Testis (tissue), 2 donors: ENCODE measurements around the gene ZNF775.

Experiments used
- POLR2A ChIP-seq: fragments of 450-650 bp; IDR thresholded peaks from one replicate; pipeline ENCODE4 v1.6.1; 2017; ENCODE audit warnings: antibody characterized with exemption, mild to moderate bottlenecking, moderate library complexity
- TF ChIP-seq, protein P1 (sequence below), 3 experiments: fragments of 450-650 bp in 2 of 3; fragments of 200-600 bp in 1 of 3; sonication (generic) in 1 of 3; IDR thresholded peaks; one replicate each; pipeline ENCODE4 v1.5.1; 2016 to 2019; ENCODE audit warnings: antibody characterized with exemption in 3 of 3, mild to moderate bottlenecking in 2 of 3, moderate library complexity in 1 of 3

DNA sequence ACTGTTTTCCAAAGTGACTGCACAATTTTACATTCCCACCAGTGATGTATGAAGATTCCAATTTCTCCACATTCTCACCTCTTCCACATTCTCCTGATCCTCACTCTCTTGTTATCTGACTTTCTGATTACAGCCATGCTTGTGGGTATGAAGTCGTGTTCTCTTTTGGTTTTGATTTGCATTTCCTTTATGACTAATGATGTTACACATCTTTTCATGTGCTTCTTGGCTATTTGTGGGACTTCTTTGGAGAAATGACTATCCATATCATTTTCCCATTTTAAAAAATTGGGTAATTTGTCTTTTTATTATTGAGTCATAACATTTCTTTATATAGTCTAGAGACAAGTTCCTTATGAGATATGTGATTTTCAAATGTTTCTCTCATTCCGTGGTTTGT lies 60.8 kb downstream of the ZNF775 start:
- TF ChIP-seq, protein P1, sequence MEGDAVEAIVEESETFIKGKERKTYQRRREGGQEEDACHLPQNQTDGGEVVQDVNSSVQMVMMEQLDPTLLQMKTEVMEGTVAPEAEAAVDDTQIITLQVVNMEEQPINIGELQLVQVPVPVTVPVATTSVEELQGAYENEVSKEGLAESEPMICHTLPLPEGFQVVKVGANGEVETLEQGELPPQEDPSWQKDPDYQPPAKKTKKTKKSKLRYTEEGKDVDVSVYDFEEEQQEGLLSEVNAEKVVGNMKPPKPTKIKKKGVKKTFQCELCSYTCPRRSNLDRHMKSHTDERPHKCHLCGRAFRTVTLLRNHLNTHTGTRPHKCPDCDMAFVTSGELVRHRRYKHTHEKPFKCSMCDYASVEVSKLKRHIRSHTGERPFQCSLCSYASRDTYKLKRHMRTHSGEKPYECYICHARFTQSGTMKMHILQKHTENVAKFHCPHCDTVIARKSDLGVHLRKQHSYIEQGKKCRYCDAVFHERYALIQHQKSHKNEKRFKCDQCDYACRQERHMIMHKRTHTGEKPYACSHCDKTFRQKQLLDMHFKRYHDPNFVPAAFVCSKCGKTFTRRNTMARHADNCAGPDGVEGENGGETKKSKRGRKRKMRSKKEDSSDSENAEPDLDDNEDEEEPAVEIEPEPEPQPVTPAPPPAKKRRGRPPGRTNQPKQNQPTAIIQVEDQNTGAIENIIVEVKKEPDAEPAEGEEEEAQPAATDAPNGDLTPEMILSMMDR (IDR thresholded peaks at IDR 0.05), result no peak
- TF ChIP-seq POLR2A, result no peak
